Breast epithelium (tissue), 4 donors: Measurements from ENCODE around the gene KRTAP9-1. TPM values are rescaled to one million over a fixed set of nuclear protein-coding genes. Genes with fewer than 3 reads are reported as not detected.

Source experiments
- DNase-seq, 2 donors: peaks; one replicate each; pipeline ENCODE4 v3.0.0-alpha.2; 2019; ENCODE audit warnings: low spot score in 2 of 2
- H3K27ac ChIP-seq, 2 donors: fragments of 200-600 bp; sonication (generic) in 1 of 2; one replicate each; pipeline ENCODE4 v1.5.1; 2016 to 2019; ENCODE audit warnings: mild to moderate bottlenecking in 1 of 2
- H3K27me3 ChIP-seq, 2 donors: fragments of 200-600 bp; sonication (generic) in 1 of 2; one replicate each; pipeline versions ENCODE4 v1.5.1 to v1.6.0; 2017 to 2019; ENCODE audit warnings: control low read depth in 1 of 2, mild to moderate bottlenecking in 1 of 2
- H3K36me3 ChIP-seq: fragments of 200-600 bp; one replicate; pipeline ENCODE4 v1.5.1; 2019
- H3K4me1 ChIP-seq, 2 donors: fragments of 200-600 bp; sonication (generic); one replicate each; pipeline ENCODE4 v1.5.1; 2016 to 2019; ENCODE audit warnings: control low read depth in 1 of 2
- H3K4me3 ChIP-seq, 3 donors: fragments of 200-600 bp; sonication (generic); 1 replicate in 2 of 3; 2 replicates in 1 of 3; pipeline ENCODE4 v1.5.1; 2016 to 2019; ENCODE audit warnings: mild to moderate bottlenecking in 3 of 3, moderate library complexity in 2 of 3
- H3K9me3 ChIP-seq, 2 donors: fragments of 200-600 bp; sonication (generic) in 1 of 2; one replicate each; pipeline ENCODE4 v1.5.1; 2016 to 2019; ENCODE audit warnings: control low read depth in 1 of 2
- POLR2A ChIP-seq: fragments of 450-650 bp; IDR thresholded peaks from one replicate; pipeline ENCODE4 v1.6.1; 2016; ENCODE audit warnings: antibody characterized with exemption, mild to moderate bottlenecking, moderate library complexity
- POLR2AphosphoS5 ChIP-seq, 3 donors: sonication (generic); formaldehyde crosslinking; IDR thresholded peaks; one replicate each; pipeline ENCODE4 v1.6.1; 2017; ENCODE audit warnings: antibody characterized with exemption in 3 of 3
- intact Hi-C: fragments of 100-400 bp; cut with DNase I; formaldehyde crosslinking; loops from one replicate; pipeline ENCODE4 v1.15.1; 2023; ENCODE audit warnings: low total_unique reads
- total RNA-seq, 3 donors: library from RNA; depleted of rRNA; stranded (reverse); fragments of >200 nt; gene quantifications; one replicate each; pipeline ENCODE4 v1.1.0, GENCODE V29; 2016
- TF ChIP-seq, protein P1 (sequence below), 3 donors: fragments of 450-650 bp; IDR thresholded peaks; one replicate each; pipeline ENCODE4 v1.5.1; 2016 to 2017; ENCODE audit warnings: antibody characterized with exemption in 3 of 3, mild to moderate bottlenecking in 3 of 3, moderate library complexity in 3 of 3

The KRTAP9-1 gene
- total RNA-seq, 3 donors from 2014 or later = not detected

DNA sequence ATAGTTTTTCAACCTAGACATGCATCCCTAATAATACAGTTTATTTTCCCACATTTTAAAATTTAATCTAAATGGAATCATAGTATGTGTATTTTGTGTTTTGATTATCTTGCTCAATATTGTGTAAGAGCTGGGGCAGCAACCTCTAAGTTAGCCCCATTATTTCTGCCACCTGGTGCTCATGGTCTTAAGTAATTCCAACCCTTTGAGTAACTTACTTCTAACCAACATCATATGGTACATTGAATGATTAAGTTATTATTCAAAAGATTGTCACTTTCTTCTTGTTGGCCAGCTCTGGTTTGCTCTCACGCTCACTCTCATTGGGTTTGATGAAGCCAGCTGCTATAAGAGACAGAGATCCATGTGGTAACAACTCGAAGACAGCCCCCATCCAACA is 17.8 kb upstream of the KRTAP9-1 start:
- Histone ChIP-seq H3K36me3 (no peaks in the 10 kb centered on the region), H3K9me3 (no peaks in the 10 kb centered on the region), H3K4me3 (no peak overlapping the region), H3K27ac (no peak overlapping the region), H3K4me1 (no peaks in the 10 kb centered on the region), H3K27me3 (no peaks in the 10 kb centered on the region)
- intact Hi-C loops = no loop called here
- TF ChIP-seq, protein P1, sequence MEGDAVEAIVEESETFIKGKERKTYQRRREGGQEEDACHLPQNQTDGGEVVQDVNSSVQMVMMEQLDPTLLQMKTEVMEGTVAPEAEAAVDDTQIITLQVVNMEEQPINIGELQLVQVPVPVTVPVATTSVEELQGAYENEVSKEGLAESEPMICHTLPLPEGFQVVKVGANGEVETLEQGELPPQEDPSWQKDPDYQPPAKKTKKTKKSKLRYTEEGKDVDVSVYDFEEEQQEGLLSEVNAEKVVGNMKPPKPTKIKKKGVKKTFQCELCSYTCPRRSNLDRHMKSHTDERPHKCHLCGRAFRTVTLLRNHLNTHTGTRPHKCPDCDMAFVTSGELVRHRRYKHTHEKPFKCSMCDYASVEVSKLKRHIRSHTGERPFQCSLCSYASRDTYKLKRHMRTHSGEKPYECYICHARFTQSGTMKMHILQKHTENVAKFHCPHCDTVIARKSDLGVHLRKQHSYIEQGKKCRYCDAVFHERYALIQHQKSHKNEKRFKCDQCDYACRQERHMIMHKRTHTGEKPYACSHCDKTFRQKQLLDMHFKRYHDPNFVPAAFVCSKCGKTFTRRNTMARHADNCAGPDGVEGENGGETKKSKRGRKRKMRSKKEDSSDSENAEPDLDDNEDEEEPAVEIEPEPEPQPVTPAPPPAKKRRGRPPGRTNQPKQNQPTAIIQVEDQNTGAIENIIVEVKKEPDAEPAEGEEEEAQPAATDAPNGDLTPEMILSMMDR (IDR thresholded peaks at IDR 0.05) = no peak
- no peak for TF ChIP-seq POLR2A
- TF ChIP-seq POLR2AphosphoS5 (IDR thresholded peaks at IDR 0.05) = no peak
- DNase-seq = no peak

DNA sequence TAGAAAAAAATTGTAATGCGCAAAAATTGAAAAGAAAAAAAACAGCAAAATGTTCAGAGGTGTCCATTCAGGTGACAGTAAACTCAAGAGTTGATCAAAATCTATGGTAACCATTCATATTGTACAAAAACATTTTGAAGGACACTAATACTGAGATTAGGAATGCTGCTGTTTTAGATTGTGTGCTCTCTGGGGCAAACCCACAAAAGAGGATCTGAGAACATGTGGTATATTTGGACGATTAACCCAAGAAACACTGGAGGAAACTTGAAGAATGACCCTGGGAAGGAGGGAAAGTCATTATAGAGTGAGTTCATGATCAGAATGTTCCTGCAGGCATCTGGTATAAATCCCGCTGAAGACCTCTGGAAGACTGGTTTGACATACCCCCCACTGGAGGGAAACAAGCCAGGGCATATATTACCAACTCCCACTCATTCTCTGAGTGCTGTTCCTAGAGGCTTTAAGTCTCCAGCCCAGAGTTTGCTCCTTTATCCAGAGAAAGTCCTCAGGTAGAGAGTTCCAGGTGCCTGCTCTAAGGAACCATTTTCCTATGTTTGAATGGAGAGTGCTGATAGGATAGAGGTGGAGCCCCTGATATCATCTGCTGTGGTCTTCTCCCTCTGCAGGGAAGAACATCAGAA is 12.8 kb upstream of the KRTAP9-1 start:
- DNase-seq = no peak
- no peaks in the 10 kb centered on the region for H3K36me3 ChIP-seq
- no peaks in the 10 kb centered on the region for H3K9me3 ChIP-seq
- intact Hi-C loops = no loop called here
- no peaks in the 10 kb centered on the region for H3K27me3 ChIP-seq
- no peak overlapping the region for H3K27ac ChIP-seq
- H3K4me3 ChIP-seq = no peak overlapping the region
- TF ChIP-seq POLR2AphosphoS5 (IDR thresholded peaks at IDR 0.05) (no peak), POLR2A (no peak)
- TF ChIP-seq, protein P1 (IDR thresholded peaks at IDR 0.05) = no peak
- H3K4me1 ChIP-seq = no peaks in the 10 kb centered on the region

DNA sequence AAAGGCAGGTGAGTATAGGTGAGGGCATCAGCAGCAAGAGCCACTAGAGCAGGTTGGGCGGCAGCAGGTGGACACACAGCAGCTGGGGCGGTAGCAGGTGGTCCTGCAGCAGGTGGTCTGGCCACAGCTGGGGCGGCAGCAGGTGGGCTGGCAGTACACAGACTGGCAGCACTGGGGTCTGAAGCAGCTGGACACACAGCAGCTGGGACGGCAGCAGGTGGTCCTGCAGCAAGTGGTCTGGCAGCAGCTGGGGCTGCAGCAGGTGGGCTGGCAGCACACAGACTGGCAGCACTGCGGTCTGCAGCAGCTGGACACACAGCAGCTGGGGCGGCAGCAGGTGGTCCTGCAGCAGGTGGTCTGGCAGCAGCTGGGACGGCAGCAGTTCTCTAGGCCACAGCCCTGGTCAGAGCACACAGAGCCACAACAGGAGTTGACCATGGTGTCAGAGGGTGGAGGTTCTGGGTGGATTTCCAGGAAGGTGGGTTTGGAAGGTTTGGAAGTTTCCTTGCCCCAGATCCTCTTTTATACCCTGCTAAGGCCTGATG is 11.9 kb upstream of the KRTAP9-1 start, which contains the start of gene KRTAP4-2:
Gene KRTAP4-2, minus strand, starts transcription at position 495 of the 545 bp plus-strand sequence. Its CDS starts 57 bp downstream, at position 438.
- no peak for DNase-seq
- Histone ChIP-seq H3K9me3 (no peaks in the 10 kb centered on the region), H3K4me3 (no peak within 1 kb of the TSS), H3K27ac (no peak within 1 kb of the TSS), H3K27me3 (no peaks in the 10 kb centered on the region), H3K36me3 (no peaks in the 10 kb centered on the region), H3K4me1 (no peaks in the 10 kb centered on the region)
- intact Hi-C loops = no loop called here
- TF ChIP-seq, protein P1 (IDR thresholded peaks at IDR 0.05) = no peak
- TF ChIP-seq POLR2A (no peak), POLR2AphosphoS5 (IDR thresholded peaks at IDR 0.05) (no peak)

DNA sequence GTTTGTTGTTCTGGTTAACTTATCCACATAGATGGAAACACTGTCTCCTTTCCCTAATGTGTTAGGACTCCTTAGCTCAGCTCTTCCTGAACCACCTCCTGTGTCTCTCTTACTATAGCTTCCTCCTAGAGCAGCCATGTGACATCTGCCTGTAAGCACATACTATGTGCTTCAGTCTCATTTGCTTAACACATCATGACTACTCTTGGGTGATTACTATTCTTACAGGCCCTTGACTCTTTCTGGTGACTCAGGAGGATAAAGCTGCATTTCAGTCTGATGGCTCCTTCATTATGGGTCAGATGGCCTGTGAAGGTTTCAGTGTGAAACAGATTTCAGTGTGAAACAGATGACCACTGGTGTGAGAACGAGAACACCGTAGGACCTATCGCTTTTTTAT is 11.3 kb upstream of the KRTAP9-1 start:
- DNase-seq = no peak
- Histone ChIP-seq H3K27me3 (no peaks in the 10 kb centered on the region), H3K4me3 (no peak overlapping the region), H3K9me3 (no peaks in the 10 kb centered on the region), H3K36me3 (no peaks in the 10 kb centered on the region), H3K27ac (no peak overlapping the region), H3K4me1 (no peaks in the 10 kb centered on the region)
- no peak for TF ChIP-seq POLR2A
- no peak for TF ChIP-seq POLR2AphosphoS5 (IDR thresholded peaks at IDR 0.05)
- TF ChIP-seq, protein P1 (IDR thresholded peaks at IDR 0.05) = no peak
- intact Hi-C loops = no loop called here

DNA sequence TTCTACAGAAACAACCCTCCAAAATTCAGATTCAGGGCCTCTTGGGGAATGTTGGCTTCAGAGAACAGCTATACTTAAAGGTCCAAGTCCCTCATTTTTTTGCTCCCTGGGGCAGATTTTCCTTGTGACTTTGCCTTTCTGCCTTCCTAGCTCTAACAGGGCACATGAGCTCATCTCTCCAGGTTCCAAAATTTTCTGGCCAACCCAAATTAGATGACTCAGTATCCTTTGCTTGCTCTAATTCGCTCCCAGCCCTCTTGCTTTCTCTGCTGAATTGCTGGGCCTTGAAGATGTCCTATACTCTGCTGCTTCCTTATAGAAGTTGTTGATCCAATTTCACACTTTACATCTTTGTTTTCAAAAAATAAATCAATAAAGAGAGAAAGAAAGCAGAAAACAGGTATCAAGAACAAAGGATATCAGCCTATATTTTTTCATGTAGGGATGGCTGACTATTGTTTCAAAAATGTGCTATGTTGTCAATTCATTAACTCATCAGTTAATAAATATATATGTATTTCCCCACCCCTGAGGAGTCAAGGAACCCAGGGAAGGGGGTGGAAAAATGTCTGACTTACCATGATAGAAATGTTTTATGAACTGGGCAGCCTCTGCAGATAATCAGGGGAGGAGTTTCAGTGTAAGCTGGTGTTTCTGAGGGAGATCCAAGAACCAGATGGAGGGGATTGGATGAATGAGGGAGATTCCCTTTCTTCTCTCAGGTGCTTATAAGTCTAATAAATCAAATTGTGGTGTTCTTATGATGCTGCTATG is 10.7 kb upstream of the KRTAP9-1 start:
- intact Hi-C loops = no loop called here
- H3K4me3 ChIP-seq = no peak overlapping the region
- H3K4me1 ChIP-seq = no peaks in the 10 kb centered on the region
- H3K36me3 ChIP-seq = no peaks in the 10 kb centered on the region
- H3K9me3 ChIP-seq = no peaks in the 10 kb centered on the region
- H3K27ac ChIP-seq = no peak overlapping the region
- TF ChIP-seq POLR2A (no peak), POLR2AphosphoS5 (IDR thresholded peaks at IDR 0.05) (no peak)
- TF ChIP-seq, protein P1 (IDR thresholded peaks at IDR 0.05) = no peak
- H3K27me3 ChIP-seq = no peaks in the 10 kb centered on the region
- DNase-seq = no peak
